Peyer's patch (tissue), 4 donors: ENCODE measurements around the gene PI16.

Experiments
- POLR2A ChIP-seq, 2 donors: fragments of 450-650 bp; IDR thresholded peaks; one replicate each; pipeline ENCODE4 v1.5.1; 2017; ENCODE audit warnings: antibody characterized with exemption in 2 of 2, mild to moderate bottlenecking in 2 of 2, moderate library complexity in 2 of 2
- TF ChIP-seq, protein P1 (sequence below), 6 experiments: fragments of 450-650 bp in 4 of 6; fragments of 200-600 bp in 2 of 6; sonication (generic) in 1 of 6; IDR thresholded peaks; one replicate each; pipeline ENCODE4 v1.5.1; 2017 to 2019; ENCODE audit warnings: antibody characterized with exemption in 6 of 6, mild to moderate bottlenecking in 3 of 6, moderate library complexity in 1 of 6

- TF ChIP-seq, protein P1, sequence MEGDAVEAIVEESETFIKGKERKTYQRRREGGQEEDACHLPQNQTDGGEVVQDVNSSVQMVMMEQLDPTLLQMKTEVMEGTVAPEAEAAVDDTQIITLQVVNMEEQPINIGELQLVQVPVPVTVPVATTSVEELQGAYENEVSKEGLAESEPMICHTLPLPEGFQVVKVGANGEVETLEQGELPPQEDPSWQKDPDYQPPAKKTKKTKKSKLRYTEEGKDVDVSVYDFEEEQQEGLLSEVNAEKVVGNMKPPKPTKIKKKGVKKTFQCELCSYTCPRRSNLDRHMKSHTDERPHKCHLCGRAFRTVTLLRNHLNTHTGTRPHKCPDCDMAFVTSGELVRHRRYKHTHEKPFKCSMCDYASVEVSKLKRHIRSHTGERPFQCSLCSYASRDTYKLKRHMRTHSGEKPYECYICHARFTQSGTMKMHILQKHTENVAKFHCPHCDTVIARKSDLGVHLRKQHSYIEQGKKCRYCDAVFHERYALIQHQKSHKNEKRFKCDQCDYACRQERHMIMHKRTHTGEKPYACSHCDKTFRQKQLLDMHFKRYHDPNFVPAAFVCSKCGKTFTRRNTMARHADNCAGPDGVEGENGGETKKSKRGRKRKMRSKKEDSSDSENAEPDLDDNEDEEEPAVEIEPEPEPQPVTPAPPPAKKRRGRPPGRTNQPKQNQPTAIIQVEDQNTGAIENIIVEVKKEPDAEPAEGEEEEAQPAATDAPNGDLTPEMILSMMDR (IDR thresholded peaks at IDR 0.05), result no peak
- no peak for TF ChIP-seq POLR2A (IDR thresholded peaks at IDR 0.05)
Observed at GRCh38 chr6:36959555-36960250, 5.2 kb downstream of the PI16 start.
